OCI-LY1 (cell line): Measurements from ENCODE around the gene ZBTB46.

Experiments
- CTCF ChIP-seq: fragments of 200-600 bp; sonication (generic), shearing (Covaris generic); IDR thresholded peaks from 2 replicates; pipeline ENCODE4 v1.5.1; 2017; ENCODE audit warnings: mild to moderate bottlenecking, antibody characterized with exemption, low read length, moderate library complexity, mixed read lengths
- EZH2 ChIP-seq: fragments of 200-600 bp; sonication (generic), shearing (Covaris generic); IDR thresholded peaks from 2 replicates; pipeline ENCODE4 v1.8.0; 2017; ENCODE audit warnings: borderline replicate concordance, mixed run types, mild to moderate bottlenecking, antibody characterized with exemption, low read length, moderate library complexity, mixed read lengths

GRCh38 chr20:63734111-63734945, 96.7 kb downstream of the ZBTB46 start:
- TF ChIP-seq CTCF, result no peak
- no peak for TF ChIP-seq EZH2
